ENCODE data around the gene RERE.

DNA sequence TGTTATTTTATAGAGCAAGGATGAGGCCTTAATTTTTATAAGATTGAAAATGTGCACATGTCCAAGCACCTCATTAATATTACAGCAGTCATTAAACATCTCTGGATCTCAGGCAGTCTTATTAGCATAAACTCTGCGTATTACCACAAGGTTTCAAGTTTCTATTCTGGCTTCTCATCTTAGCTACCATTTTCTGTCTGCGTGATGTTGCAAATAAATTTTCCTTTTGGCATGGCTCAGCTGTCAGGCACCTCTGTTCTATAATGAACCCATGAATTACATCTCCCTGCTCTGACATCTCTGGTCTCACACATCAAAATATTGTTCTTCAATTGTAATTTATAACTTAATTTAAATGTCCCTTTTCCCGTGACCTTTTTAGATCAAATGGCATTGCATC lies 343.1 kb downstream of the RERE start:
- no peak for TF ChIP-seq NR3C1 (CRISPR knock-in tag; conservative IDR thresholded peaks at IDR 0.05; ENCODE audit: low read depth)
- TF ChIP-seq, protein P1, sequence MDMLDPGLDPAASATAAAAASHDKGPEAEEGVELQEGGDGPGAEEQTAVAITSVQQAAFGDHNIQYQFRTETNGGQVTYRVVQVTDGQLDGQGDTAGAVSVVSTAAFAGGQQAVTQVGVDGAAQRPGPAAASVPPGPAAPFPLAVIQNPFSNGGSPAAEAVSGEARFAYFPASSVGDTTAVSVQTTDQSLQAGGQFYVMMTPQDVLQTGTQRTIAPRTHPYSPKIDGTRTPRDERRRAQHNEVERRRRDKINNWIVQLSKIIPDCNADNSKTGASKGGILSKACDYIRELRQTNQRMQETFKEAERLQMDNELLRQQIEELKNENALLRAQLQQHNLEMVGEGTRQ (CRISPR knock-in tag; IDR thresholded peaks at IDR 0.05): no peak
- TF ChIP-seq, protein P2, sequence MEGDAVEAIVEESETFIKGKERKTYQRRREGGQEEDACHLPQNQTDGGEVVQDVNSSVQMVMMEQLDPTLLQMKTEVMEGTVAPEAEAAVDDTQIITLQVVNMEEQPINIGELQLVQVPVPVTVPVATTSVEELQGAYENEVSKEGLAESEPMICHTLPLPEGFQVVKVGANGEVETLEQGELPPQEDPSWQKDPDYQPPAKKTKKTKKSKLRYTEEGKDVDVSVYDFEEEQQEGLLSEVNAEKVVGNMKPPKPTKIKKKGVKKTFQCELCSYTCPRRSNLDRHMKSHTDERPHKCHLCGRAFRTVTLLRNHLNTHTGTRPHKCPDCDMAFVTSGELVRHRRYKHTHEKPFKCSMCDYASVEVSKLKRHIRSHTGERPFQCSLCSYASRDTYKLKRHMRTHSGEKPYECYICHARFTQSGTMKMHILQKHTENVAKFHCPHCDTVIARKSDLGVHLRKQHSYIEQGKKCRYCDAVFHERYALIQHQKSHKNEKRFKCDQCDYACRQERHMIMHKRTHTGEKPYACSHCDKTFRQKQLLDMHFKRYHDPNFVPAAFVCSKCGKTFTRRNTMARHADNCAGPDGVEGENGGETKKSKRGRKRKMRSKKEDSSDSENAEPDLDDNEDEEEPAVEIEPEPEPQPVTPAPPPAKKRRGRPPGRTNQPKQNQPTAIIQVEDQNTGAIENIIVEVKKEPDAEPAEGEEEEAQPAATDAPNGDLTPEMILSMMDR (IDR thresholded peaks at IDR 0.05): no peak

Measured in WTC11 (cell line).